Stimulated activated CD4-positive, alpha-beta T cell treated with anti-CD3 and anti-CD28 coated beads, Interleukin-12 subunit alpha, Interleukin-12 subunit beta, amount 100 ng/mL, for 24 hours (primary cell): ENCODE measurements around the gene TMEM135.
"Not testable (repeated sequence)": the region's sequence is repeated elsewhere in the genome, so short reads cannot be mapped to it uniquely, and the experiment has no call there.

ENCODE experiments used
- DNase-seq, 2 experiments: peaks; one replicate each; pipeline ENCODE4 v3.0.0-alpha.2; 2020; ENCODE audit warnings: low read depth in 2 of 2

The TMEM135 gene

GRCh38 chr11:87256694-87257340 lies 219.1 kb downstream of the TMEM135 start:
- DNase-seq, result no peak

DNA sequence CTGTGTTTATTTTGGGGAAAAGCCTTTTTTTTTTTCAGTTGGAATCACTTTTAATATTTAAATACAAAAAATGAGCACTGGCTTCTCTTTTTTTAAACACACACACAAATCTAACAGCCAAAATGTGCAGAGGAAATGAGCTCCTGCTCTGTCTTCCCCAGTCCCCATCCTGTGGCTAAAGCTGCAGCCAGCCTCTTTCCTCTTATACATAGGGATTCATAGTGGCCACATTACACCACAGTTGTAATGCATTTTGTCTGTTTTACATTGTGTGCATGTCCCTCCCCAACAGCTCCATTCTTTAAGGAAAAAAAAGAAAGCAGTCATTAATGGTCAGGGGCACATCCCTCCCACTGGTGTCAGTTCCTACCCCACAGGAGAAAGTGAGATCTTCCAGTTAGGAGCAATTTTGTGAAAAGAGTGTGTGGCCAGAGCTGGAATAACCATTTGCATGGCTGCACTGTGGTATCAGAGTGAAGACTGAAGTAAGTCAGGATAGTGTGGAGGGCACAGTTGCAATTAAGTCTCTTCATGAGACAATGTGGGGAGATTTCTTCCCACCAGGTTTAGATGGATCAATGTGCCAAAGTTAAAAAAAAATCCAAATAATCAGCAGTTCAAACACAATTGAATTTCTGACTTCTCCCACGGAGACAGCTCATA lies 220.6 kb downstream of the TMEM135 start:
- DNase-seq, result no peak

GRCh38 chr11:87259736-87260135 lies 222.0 kb downstream of the TMEM135 start:
- DNase-seq, result no peak

DNA sequence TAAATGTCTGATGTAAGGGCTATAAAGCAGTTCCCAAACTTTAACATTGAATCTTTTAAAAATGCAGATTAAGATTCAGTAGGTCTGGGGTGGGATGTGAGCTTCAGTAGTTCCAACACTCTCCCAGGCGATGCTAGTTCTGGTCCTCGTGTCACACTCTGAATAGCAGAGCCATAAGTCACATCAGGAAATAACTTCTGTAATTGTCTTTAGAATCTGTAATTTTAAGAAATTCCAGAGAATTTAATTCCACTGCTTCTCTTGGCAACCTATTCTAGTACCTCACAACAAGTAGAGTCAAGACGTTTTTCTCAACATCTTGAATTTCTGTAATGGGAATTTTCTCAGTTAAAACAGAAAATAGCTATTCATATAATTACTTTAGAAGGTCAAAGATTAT lies 223.1 kb downstream of the TMEM135 start:
- DNase-seq, result no peak

DNA sequence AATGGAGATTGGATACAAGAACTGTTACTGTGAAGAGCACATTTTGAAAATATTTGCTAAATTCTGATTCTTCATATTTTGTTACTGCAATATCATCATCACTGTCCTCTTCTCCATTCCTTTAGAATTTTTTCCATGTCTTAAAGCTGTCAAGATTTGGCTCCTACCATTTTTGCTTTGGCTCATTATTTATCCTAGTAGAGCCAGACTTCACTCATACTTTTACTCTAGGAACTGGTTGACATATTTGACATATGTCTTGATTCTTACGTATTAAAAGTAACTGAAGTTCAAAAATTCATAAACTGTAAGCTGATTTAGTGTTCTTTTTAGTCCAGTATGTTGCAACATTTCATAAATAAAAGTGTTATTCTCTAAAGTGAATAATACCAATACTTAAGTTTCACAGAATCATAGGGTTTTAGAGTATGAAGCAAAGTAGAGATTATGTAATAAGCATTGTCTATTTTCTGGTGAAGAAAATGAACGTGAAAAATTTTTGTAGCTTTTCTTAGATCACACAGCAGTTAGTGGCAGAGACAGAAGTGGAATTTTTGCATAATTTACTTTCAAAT lies 225.6 kb downstream of the TMEM135 start:
- DNase-seq, result no peak

DNA sequence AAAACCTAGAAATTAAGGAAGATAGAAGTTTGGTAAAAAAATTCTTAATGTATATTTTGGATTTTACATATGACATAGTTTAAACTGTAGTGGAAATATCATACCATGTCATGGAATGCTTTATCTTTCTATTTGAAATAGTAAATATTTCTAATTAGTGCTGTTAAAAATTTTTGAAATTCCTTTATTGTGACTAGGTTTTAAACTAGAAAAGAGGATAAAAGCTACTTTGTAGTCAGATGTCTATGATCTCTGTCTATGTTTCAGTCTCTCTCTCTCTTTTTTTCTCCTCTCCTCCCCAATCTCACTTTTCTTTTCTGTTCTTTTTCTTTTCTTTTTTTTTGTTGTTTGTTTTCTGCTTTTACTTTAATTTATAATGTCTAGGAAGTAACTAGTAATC lies 226.2 kb downstream of the TMEM135 start:
- no peak for DNase-seq

DNA sequence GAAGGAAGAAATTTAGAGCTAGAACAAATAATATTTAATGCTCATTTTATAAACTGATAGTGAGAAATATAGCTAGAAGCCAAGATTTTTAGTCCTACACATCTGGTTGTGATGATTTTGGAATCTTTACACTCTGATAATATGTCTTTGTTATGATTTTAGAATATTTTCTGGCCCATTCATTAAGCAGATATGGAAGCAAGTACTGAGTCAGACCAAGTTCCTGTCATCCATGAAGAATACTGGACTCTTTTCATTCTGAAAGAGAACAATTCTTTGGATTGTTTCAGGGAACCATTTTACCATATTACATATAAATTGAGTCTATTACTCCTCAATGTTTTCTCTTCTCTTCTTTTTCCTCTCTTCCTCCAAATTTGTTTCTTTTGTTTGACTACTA lies 227.4 kb downstream of the TMEM135 start:
- DNase-seq, result no peak

GRCh38 chr11:87265979-87266378 lies 228.2 kb downstream of the TMEM135 start:
- no peak for DNase-seq

- no peak for DNase-seq
Measured at GRCh38 chr11:87266751-87267150, 229.0 kb downstream of the TMEM135 start.

DNA sequence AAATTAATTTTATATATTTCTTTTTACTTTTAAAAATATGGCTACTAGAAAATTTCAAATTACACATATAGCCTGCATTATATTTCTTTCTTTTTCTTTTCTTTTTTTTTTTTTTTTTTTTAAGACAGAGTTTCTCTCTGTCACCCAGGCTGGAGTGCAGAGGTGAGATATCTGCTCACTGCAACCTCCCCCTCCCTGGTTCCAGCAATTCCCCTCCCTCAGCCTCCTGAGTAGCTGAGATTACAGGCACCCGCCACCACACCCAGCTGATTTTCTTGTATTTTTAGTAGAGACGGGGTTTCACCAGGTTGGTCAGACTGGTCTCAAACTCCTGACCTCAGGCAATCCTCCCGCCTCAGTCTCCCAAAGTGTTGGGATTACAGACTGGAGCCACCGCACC lies 234.2 kb downstream of the TMEM135 start:
- DNase-seq, result not testable (repeated sequence)

DNA sequence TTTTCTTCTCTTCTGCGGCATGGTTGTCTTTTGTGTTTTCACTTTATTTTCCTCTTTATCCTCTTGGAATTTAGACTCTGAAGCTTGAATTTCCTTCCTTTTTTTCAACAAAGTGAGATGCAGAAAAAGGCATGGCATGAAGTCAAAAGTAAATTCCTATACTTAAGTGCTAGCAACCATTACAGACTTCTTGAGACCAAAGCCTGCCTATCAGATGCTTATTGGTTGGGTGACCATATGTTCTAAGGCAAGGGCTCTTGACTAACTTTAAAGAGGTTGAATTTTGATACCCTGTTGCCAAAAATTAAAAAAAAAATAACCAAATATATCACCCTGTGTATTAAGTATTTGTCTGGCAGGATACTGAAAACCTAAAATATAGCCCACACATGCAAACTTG lies 237.4 kb downstream of the TMEM135 start:
- DNase-seq, result no peak

DNA sequence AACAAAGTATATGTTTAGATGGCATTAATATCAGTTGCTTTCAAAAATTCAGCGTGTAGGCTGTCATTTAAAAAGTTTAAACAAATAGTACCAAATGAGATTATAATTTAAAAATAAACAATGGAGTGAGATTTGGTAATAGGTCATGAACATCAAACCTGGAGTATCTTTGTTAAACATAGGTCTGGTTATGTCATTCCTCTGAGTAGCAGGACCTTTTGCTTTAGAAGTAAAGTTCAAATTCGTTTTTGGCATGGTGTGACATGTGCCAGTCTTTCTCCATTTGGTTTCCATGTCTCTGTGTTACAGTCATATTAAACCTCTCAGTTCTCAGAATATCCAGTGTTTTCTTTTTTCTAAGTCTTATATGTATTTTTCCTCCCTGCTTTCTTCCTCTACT lies 242.4 kb downstream of the TMEM135 start:
- DNase-seq, result no peak

GRCh38 chr11:87281496-87281895 lies 243.8 kb downstream of the TMEM135 start:
- no peak for DNase-seq

DNA sequence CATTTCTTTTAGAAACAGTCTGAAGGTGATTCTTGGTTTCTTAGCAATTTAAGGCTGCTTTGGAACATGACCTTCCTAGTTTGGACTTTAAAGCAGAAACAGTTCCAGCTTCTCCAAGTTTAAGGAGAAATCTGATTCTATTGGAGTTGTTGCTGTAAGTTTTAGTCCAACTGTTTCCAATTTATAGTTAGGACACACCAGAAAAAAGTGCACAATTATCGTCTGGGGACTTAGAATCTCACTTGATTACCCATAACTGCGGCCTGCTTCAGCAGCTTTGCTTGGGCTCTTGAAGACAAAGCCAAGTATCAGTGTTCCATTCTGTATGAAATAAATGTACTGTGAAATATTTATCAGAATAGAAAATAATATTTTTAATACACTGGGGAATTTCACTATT lies 246.6 kb downstream of the TMEM135 start:
- DNase-seq, result no peak

GRCh38 chr11:87285674-87286073 lies 247.9 kb downstream of the TMEM135 start:
- not testable (repeated sequence) for DNase-seq

- no peak for DNase-seq
Measured at GRCh38 chr11:87286338-87286737, 248.6 kb downstream of the TMEM135 start.

GRCh38 chr11:87290304-87290922 lies 252.7 kb downstream of the TMEM135 start:
- DNase-seq, result no peak

GRCh38 chr11:87292598-87292997 lies 254.9 kb downstream of the TMEM135 start:
- DNase-seq, result no peak

DNA sequence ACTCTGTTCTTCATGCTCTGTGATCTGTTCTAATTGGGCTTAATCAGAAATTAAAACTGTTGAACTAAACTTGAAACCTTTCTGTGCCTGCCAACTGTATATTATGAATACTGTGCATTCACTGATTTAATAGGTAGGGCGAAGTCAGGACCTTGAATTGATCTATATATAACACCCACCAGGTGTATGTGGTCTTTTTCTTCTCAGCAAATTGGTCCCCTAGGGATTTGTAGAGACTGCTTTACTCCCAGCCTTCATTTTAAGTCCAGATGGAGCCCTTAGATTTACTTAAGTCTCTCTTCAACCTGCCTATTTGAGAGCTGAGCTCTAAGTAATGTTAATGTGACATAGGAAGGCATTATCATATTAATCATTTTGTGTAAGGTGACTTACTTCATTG lies 257.5 kb downstream of the TMEM135 start:
- no peak for DNase-seq

GRCh38 chr11:87296627-87297026 lies 258.9 kb downstream of the TMEM135 start:
- no peak for DNase-seq

DNA sequence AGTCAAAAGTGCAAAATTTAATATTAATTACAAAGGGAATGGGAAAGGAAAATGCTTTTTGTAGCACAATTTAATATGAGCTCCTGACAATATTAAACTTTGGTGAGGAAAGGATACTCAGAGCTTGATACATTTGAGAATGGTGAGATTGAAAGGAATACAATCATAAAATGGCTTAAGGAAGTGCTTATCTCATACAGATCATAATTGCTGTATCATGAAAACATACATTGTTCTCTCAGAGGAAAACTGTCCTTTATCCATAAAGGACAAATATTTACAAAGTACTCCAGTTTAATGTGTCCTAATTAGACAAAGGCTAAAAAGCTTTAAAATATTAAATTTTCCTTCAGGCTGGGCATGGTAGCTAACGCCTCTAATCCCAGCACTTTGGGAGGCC lies 260.4 kb downstream of the TMEM135 start:
- DNase-seq, result no peak

DNA sequence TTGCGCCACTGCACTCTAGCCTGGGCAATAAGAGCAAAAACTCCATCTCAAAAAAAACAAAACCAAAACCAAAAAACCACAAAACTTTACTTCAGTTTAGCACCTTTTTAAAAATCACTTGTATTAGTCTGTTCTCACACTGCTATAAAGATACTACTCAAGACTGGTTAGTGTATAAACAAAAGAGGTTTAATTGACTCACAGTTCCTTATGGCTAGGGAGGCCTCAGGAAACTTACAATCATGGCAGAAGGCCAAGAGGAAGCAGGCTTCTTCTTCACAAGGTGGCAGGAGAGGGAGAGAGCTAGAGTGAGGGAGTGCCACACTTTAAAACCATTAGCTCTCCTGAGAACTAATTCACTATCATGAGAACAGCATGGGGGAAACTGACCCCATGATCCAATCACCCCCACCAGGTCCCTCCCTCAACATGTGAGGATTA lies 261.3 kb downstream of the TMEM135 start:
- no peak for DNase-seq
